A673 (cell line): ENCODE measurements around the gene STMN3.

Experiments used
- EZH2 ChIP-seq: fragments of 200-600 bp; sonication (generic); IDR thresholded peaks from 2 replicates; pipeline ENCODE4 v1.6.1; 2017; ENCODE audit warnings: borderline replicate concordance, low read depth, mild to moderate bottlenecking, mixed read lengths, antibody characterized with exemption, low read length; ENCODE audit not compliant: poor library complexity, severe bottlenecking
- TF ChIP-seq, protein P1 (sequence below): fragments of 300-800, 200-600 bp; sonication (generic); conservative IDR thresholded peaks from 2 replicates; pipeline ENCODE4 v1.5.1; 2017; ENCODE audit warnings: low read depth, mild to moderate bottlenecking, antibody characterized with exemption, low read length, moderate library complexity, mixed read lengths

DNA sequence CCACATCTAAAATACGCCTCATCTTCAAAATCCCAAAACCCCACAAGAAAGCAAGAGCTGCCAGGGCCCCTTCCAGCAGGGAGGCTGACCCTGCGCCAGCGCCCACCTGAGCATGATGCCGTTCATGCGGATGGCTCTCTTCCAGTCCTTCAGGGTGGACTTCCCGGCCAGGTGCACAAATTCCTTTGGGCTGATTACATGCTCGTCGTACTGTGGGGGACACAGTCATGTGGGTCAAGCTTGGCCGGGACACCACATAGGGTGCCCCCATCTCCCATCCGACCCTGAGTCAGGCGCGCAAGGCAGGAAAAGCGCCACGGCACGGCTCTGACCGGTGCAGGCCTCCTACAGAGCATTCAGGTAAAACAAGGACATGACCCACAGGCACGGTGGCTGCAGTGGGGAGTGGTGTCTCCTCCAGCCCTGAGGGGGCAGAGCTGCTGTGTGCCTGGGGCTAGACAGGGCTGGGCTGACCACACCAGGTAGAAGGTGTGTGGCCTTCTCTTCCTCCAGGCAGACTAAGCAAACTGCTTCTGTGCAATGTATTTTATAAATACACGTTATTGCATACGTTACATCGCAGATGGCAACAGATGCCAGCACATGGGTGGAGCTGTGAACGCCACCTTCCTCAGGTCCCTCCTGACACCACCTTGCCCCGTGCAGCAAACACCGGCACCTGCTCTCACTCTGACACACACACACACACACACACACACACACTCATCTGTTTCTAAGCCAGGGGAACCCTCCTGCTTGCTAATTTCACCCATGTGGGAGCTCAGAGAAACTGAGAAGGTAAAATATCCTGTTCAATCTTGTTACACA lies 55.4 kb downstream of the STMN3 start:
- TF ChIP-seq, protein P1, sequence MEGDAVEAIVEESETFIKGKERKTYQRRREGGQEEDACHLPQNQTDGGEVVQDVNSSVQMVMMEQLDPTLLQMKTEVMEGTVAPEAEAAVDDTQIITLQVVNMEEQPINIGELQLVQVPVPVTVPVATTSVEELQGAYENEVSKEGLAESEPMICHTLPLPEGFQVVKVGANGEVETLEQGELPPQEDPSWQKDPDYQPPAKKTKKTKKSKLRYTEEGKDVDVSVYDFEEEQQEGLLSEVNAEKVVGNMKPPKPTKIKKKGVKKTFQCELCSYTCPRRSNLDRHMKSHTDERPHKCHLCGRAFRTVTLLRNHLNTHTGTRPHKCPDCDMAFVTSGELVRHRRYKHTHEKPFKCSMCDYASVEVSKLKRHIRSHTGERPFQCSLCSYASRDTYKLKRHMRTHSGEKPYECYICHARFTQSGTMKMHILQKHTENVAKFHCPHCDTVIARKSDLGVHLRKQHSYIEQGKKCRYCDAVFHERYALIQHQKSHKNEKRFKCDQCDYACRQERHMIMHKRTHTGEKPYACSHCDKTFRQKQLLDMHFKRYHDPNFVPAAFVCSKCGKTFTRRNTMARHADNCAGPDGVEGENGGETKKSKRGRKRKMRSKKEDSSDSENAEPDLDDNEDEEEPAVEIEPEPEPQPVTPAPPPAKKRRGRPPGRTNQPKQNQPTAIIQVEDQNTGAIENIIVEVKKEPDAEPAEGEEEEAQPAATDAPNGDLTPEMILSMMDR: no peak
- no peak for TF ChIP-seq EZH2
